CD4-positive, alpha-beta T cell treated with Interleukin-6 at 100 ng/mL for 8 hours (primary cell): ENCODE data around the gene MARCHF3.

Source experiments
- DNase-seq: peaks from one replicate; pipeline ENCODE4 v3.0.0-alpha.2; 2020; ENCODE audit warnings: mixed read lengths, low spot score

MARCHF3 gene

DNA sequence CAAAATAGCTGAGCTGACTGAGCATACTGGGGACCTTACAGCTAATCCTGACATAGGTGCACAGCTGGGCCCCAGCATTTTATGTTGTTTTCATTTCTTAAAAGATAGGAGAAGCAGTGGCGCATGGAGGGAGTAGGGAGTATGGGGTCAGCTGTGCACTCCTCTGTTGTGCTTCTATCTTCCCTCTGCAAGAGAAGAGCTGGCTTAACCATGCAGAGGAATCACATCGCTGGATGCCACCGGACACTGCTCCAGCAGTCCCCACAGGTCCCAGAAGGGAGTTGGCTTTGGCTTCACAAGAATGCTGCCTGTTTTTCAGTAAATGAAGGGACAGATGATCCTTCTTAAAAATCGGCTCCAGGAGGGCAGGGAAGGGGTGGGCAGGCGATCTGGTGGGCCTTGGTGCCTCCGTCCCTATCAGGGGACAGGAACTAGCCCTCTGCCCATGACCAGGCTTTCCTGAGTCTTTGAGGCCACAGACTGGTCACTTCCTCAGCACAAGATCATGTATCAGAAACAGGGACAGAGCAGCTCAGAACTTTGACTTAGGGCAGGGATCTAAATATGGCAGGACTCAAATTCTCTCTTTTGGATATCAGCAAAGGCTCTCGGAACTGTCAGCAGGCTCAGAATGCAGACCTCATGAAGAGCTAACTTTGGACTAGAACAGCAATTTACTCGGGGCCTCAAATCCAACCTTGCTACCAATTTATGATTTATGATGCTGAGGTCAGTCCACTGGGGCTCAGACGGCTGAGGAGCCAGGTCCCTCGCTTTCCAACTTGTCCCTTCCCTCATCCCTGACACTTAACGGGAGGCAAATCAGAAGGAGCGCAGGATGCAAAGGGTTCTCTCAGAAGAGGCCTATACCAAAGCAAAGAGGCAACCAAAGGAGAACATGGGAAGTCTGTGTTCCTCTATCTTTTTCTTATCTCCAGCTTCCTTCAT is 47.2 kb downstream of the MARCHF3 start:
- DNase-seq, result no peak

DNA sequence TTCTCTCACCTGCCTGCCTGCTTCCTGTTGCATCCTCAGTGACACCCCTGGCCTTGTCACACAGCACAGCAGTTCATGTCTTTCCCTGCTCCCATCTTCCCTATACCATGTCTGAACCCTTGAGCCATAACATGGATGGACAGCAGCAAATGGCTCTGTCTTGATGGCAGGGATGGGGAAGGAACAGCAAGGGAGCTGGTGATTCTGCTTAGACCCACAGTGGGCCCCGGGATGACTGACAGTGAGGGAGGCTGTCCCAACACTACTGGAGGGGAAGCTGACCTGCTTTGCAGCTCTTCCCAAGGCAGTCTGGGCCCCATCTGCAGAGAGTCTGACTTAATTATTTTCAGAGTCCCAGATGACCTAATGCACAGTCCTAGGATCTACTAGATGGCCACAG is 48.2 kb downstream of the MARCHF3 start:
- no peak for DNase-seq

DNA sequence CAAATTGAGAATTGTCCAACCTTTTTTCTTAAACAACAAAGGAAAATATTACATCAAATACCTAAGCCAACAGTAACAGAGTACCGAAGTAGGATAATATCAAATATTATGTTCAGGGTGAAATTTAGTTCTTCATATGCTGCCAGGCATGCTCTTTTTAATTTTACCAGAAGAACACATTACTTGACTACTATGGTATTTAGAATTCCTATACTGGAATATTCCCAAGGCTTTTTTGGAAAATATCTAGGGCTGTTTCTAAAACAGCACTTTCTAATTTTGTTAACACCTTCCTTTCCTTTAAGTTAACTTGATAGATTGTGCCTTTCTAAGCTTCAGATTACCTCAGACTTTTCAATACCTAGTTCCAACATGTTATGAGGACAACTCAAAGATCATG is 48.7 kb downstream of the MARCHF3 start:
- DNase-seq, result no peak

DNA sequence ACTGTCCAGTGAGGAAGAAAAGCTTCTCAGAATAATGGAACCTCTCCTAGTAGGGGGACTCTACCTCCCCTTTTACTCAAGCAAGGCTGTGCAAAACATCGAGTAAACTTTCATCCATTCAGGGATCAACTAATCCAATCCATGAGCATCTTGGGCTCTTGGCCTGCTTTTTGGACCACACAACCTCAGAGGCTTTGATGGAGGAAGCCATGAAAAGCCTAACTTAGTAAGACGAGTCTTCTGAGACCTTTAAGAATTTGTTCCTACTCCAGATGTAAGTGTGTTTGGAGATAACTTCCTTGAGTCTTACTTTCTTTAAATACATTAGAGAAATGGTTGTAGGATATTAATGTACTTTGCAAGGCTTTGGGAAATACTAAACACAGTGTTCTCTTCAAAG is 49.1 kb downstream of the MARCHF3 start:
- DNase-seq, result no peak

DNA sequence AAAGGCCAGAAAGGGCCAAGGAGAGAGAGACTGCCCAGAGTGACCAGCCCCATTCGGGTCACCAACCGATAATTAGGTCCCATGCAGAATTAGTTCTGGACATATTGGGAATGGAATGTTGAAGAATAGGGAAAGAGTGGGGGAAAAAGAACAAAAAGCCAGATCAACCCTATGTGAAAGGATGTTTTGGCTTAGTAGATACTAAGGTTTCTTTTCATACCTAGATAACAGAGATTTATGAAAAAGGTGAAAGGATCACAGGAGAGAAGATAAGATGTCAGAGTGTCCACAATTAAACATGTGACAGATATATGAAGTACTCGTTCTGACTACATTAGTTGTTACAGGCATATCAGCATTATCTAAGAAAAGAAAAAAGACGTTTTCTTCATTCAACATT is 52.1 kb downstream of the MARCHF3 start:
- DNase-seq, result no peak

DNA sequence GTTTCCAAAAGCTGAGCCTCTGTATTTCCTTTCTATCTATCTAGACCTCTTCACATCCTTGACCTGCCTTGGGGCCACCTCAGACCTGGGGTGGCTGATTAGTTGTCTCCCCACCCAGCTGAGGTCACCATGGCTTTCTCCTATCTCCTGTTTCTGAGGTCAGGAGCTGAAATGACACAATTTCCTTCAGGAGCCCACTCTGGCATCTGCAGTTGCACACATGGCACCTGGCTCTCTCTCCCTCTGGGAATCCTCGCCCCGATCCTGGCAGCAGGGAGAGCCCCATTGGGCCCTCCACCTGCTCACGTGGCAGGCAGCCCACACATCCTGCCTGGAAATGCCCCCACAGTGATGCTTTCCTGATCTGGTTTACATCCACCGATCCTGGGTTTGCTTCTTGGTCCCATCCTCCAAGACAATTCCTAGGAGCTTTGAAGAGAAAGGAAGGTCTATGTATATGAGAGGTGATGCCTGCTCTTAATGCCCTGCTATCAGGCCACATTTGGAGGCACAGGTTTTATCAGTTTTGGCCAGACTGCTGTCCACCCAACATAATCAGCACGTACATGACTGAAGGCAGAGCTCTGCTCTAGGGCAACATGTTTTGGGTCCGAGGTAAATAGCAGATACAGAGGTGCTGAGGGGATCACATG is 53.7 kb downstream of the MARCHF3 start:
- no peak for DNase-seq

DNA sequence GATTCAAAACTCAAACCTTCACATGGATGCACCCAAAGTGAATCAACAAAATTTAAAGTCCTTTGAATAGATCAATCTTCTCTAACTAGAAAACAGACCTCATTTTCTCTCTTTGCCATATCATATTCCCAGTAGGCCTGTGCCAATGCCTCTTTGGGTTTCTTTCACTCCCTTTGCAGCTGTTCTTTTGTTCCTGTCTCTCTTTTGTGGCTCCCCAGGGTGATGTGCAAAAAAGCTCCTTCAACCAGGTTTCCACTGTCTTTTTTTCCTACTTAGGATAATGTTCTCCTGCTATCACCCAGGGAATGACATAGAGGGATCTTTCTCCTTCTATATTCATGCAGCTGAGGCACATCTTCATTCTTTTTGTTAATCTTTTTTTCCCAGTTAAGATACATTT is 54.6 kb downstream of the MARCHF3 start:
- DNase-seq, result no peak

DNA sequence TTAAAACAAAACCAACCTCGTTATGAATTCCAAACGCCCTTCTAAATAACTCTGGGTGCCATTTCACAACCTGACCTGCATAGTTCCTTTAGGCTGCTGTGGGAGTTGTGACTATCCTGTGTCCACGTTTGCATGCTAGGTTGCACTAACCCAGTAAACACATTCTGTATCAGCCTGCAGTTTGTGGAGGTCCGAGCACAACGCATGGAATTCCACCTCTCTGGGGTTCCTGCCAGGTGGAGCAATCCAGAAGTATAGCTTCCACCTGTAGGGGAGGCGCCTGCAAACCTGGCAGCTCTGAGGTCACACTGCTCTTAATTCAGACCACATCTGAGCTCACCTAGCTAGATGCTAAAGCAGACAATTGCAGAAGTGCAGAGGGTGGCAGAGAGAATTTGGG is 57.2 kb downstream of the MARCHF3 start:
- DNase-seq, result no peak

DNA sequence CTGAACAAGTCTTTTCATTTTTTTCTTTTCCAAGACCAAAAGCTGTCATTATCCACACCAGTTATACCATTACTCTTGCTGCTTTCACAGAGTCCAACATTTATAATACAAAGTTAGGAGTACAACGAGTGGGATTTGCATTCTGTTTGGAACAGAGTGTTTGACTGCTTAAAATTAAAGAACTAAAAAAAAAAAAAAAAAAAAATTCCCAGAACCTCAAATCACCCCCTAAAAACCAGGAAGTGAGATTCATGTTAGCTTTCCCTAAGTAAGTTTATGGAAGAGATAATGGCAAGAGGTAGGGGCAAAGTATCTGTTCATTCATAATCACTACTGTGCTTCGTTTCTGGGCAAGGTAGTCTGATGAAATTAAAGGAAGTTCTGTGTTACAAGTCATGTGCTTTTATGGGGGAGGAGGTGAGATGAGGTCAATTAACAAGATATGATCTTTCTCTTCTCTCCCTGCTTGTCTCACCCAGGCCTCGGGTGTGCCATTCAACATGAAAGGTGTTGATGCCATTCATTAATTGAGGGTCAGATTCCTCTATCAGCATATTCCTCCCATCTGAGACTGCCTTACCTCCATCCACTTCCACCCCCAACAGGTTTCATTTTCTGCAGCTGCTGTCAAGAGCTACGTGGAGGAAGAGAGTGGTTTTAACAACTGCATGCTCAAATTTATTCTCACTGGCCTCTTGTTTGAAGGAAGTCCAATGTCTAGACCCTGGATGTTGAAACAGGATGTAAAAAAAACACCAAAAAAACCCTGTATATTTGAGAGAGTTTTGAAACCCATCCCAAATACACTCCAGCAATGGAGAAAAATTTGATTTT is 58.1 kb downstream of the MARCHF3 start:
- DNase-seq, result peak; percentile 18

DNA sequence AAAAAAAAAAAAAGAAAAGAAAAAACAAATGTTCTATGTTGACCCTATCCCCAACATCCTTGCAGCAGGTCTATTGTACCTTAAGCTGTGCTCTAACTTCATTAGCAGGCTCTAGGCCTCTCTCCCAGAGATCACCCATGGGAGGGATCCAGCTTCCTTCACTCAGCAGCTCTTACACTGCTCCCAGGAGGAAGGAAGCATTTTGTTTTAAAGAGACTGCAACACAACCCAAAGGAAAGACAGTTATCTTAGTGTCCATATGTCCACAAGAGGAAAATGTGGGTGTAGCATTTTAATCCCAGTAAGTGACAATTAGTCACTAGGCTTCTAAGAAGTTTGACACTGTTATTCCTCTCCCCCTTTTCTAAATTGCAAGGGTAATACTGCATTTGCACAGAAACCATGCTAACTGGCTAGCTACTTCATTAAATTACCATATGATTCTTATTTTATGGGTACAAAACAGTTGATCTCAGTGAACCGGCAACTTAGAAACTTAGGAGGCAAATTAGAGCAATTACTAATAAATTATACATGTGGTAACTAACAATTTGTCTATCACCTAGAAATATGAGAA is 58.8 kb downstream of the MARCHF3 start:
- no peak for DNase-seq

DNA sequence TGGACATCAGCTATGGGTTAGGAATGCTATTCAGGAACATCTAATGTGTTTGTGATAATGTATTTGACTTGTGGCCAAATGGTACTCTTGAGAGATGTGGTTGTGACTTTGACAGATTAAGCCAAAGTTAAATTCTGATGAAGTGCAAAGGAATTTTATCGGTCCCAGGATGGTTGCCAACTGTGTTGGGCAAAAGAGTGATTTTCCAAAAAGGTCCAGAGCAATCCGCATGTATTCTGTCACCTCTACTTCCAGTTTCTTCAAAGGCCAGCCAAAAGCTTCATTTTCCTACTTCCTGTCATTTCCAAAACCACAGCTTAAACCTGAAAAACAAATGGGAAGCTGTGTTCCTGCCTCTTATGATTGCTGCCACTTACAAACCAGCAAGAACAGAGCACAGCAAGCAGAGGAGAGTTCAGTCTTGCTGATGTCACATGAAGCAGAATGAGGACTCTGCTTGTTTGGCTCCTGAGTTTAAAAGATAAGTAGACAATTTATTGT is 59.8 kb downstream of the MARCHF3 start:
- DNase-seq, result no peak

DNA sequence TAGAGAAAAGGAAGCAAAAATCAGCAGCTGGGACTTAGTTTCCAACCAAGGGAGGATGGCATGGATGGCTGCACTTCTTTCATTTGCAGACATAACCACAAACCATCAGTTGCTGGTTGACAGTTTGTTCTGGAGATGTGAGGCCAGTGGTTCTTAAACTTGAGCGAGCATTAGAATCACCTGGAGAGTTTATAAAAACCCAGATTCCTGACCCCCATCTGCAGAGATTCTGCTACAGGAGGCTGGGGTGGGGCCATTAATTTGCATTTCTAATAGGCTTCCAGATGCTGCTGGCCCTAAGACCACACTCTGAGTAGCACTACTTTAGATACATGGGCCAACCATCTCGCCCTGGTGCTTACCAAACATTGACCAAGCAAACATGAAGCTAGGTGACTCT is 60.8 kb downstream of the MARCHF3 start:
- no peak for DNase-seq

DNA sequence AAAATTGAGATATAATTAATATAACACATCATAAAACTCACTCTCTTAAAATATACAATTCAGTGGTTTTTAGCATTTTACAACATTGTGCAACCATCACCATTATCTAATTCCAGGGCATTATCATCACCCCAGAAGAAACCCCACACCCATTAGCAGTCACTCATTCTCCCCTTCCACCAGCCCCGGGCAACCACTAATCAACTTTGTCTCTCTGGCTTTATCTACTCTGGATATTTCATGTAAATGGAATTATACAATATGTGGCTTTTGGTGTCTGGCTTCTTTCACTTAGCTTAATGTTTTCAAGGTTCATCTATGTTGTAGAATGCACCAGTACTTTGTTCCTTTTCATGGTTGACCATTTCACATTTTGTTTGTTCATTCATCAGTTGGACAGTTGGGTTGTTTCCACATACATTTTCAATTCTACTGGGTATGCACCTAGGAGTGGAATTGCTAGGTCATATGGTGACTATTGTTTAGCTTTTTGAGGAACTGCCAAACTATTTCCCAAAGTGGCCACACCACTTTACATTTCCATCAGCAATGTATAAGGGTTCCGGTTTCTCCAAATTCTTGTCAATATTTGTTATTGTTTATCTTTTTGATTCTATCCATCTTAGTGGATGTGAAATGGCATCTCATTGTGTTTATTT is 62.4 kb downstream of the MARCHF3 start:
- no peak for DNase-seq

DNA sequence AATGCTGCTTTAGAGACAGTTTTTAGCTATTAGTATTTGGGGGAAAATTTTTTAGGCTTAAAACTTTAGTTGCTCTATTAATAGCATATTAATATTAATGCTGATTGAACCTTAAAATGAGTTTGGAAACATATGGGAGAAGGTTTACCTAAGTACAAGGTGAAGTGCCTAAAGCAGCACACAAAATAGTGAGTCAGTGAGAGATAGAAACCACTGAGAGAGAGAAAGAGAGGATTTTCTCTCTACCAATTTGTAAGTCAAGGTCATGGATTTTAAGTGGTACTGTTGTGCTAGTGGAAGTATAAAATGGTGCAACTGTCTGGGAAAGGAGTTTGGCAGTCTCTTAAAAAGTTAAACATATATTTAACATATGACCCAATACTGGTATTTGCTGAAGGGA is 64.9 kb downstream of the MARCHF3 start:
- DNase-seq, result no peak

DNA sequence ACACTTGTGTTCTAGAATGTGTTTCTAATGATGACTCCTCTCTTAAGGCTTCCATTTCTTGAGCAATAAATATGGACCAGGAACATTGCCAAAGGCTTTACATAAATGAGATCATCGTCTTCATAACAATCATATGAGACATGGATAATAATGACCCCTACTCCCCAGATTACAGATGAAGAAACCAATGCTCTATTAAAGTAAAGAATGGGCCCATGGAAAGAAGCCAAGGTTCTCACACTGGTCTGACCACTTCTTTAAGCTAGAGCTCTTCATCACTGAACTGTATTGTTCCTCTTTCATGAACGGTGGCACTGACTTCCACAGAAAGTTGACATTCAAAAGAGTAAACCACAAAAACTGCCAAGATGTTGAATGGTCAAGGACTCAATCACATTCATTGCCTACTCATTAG is 65.3 kb downstream of the MARCHF3 start:
- no peak for DNase-seq

DNA sequence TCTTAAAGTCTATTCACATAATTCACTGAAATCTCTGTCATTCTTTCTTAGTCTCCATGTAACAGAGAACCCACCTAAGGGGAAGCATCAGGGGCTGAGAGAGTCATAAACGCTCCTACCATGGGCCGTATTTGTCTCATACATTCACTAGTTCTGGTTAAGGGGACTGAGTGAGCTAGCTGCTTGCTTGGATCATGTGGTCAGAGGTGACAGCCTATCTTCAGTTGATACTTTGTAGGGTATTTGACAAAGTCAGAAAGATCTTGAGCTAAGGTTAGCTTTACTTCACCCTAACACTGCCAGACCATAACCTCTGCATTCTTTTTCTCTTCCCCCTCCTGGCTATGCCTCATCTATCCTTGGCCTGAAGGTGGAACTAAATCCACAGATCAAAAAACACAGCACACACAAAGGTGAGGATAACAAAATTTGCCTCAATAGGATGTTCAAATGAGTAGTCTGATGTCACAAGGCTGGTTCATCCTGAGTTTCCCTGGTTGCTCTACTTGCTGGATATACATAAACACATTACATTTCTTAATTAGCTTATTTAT is 66.5 kb downstream of the MARCHF3 start:
- no peak for DNase-seq

DNA sequence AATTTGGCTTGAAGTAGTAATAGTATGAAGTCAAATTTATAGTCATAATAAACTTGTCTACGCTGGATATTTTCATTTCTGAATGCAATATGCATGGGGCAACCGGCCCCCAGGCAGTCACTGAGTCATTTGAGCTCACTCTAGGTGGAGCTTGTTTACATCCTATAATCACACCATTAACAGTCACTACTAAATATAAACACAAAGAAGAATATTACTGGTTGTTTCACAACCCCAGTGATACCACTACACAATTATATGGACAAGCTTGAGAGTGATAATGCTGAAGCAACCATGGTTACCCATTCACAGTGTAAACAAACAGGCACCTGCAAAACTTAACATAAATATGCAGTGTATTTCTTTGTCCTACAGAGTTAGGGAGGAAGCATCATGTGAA is 68.7 kb downstream of the MARCHF3 start:
- DNase-seq, result no peak

DNA sequence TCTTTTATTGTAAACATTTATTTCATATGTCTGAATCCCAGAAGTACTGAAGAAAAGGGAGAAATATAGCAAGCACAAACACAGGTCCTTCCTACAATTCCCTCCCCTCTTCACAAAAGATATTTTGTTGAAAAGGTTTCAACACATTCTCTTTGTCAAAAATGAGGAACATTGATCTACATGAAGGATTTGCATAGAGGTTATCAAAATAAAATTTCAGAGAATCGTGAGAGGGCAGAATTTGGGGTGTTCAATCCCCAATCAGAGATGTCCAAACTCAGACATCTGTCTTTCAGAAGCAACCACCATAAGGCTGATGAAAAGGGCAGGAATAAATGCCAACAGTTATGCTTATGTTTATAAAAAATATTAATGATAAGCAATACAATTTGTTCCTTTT is 69.2 kb downstream of the MARCHF3 start:
- DNase-seq, result no peak

DNA sequence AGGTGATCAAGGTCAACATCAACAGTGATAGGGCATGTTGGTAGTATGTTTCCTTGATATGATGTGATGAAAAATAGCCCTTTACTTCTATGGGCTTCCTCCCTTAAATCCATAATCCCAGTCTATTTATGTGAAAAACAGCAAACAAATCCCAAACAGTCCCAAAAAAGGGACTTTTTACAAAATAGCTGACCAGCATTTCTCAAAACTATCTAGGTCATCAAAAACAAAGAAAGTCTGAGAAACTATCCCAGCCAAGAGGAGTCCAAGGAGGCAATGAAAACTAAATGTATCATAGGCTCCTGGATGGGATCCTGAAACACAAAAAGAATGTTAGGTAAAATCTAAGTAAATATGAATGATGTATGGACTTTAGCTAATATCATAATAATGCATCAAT is 71.2 kb downstream of the MARCHF3 start:
- DNase-seq, result no peak

DNA sequence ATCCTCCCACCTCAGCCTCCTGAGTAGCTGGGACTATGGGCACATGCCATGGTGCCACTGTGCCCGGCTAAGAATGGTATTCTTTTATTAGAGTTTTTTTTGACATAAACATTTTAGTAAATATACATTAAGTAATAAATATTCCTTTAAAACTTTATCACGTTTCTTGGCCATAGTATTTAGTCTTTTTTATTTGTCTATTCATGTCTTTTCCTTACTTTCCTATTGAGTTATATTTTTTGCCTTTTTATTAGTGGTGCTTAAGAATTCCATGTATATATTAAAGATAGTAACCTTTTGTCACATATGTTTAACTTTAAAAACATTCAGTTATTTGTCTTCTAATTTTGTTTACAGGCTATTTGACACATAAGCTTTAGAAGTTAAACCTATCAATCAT is 73.4 kb downstream of the MARCHF3 start:
- no peak for DNase-seq

DNA sequence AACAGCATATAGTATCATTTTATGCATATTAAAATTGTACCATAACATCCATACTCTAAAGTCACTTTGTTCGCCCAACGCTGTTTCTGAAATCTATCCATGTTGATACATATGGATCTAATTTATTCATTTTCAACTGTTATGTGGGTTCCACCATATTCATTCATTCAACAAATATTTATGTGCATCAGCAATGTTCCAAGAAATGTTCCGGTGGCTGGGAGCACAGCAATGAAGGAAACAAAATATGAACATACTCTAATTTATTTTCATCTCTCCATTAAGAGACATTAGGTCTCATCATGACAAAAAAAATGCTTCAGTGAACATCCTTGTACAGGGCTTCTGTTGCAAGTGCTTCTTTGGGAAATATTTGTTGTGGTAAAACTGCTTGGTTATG is 75.4 kb downstream of the MARCHF3 start:
- DNase-seq, result no peak
